ENCODE results near the gene CEP63. TPM values are rescaled to one million over a fixed set of nuclear protein-coding genes. Genes with fewer than 3 reads are reported as not detected.
"Not testable (repeated sequence)": the region's sequence is repeated elsewhere in the genome, so short reads cannot be mapped to it uniquely, and the experiment has no call there.

CEP63 gene
- total RNA-seq, 1 donor from 2014 or later = 24.8 TPM

GRCh38 chr3:134576831-134577230 is 91.0 kb downstream of the CEP63 start:
- no peak for DNase-seq (ENCODE audit: low spot score)
- TF ChIP-seq CTCF (IDR thresholded peaks at IDR 0.05) = no peak
- no peaks in the 10 kb centered on the region for H3K27me3 Mint-ChIP-seq (ENCODE audit: low read depth)
- H3K4me1 Mint-ChIP-seq (ENCODE audit: low read depth) = peaks cover 2% of the 10 kb centered on the region
- H3K4me3 Mint-ChIP-seq (ENCODE audit: unreplicated experiment) = no peak overlapping the region
- peaks cover 9% of the 10 kb centered on the region for H3K36me3 Mint-ChIP-seq (ENCODE audit: low read depth)
- peaks cover 19% of the 10 kb centered on the region for H3K9me3 Mint-ChIP-seq (ENCODE audit: low read depth)
- H3K27ac Mint-ChIP-seq (ENCODE audit: unreplicated experiment) = no peak overlapping the region

DNA sequence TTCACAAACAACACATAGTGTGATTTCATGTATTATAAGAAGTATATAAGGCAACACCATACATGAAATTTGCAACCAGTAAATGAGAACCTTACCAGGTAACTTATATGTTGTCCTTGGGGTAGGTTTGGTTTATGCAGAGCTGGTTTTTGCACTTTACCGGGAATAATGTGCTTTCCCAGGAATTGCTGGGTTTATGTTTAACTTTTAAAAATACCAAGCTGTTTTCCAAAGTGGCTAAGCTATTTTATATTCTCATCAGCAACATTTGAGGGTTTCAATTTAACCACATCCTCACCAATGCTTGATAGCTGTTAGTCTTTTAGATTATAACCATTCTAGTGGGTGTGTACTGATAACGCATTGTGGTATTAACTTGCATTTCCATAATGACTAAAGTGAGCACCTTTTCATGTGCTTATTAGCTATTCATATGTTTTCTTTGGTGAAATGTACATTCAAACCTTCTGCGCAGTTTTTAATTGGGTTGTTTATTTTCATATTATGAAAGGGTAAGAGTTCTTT is 93.3 kb downstream of the CEP63 start:
- Mint-ChIP-seq H3K4me3 (ENCODE audit: unreplicated experiment) (no peak overlapping the region), H3K9me3 (ENCODE audit: low read depth) (peaks cover 15% of the 10 kb centered on the region), H3K27me3 (ENCODE audit: low read depth) (peaks cover 3% of the 10 kb centered on the region), H3K4me1 (ENCODE audit: low read depth) (peaks cover 2% of the 10 kb centered on the region), H3K27ac (ENCODE audit: unreplicated experiment) (no peak overlapping the region), H3K36me3 (ENCODE audit: low read depth) (peaks cover 13% of the 10 kb centered on the region)
- DNase-seq (ENCODE audit: low spot score) = no peak
- no peak for TF ChIP-seq CTCF (IDR thresholded peaks at IDR 0.05)

DNA sequence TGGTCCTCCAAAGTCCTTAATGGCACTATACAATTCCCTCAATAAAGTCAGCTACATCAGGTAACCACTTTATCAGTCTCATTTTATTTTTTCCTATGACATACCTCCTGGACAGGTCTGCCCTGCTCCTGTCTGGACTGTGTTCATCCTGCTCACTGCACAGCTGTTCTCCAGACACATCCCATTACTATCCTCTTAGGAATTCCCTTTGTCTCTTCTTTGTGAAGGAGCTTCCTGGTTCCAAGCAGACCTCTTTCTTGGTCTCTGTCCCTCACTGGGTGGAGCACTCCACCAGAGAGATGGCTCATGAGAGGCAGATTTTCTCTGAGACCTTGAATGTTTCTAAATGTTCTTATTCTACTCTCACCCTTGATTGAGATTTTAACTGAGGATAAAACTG is 104.9 kb downstream of the CEP63 start:
- Mint-ChIP-seq H3K36me3 (ENCODE audit: low read depth) (peaks cover 2% of the 10 kb centered on the region), H3K27me3 (ENCODE audit: low read depth) (peaks cover 4% of the 10 kb centered on the region), H3K9me3 (ENCODE audit: low read depth) (no peaks in the 10 kb centered on the region), H3K27ac (ENCODE audit: unreplicated experiment) (no peak overlapping the region), H3K4me1 (ENCODE audit: low read depth) (no peaks in the 10 kb centered on the region), H3K4me3 (ENCODE audit: unreplicated experiment) (no peak overlapping the region)
- DNase-seq (ENCODE audit: low spot score) = no peak
- no peak for TF ChIP-seq CTCF (IDR thresholded peaks at IDR 0.05)

DNA sequence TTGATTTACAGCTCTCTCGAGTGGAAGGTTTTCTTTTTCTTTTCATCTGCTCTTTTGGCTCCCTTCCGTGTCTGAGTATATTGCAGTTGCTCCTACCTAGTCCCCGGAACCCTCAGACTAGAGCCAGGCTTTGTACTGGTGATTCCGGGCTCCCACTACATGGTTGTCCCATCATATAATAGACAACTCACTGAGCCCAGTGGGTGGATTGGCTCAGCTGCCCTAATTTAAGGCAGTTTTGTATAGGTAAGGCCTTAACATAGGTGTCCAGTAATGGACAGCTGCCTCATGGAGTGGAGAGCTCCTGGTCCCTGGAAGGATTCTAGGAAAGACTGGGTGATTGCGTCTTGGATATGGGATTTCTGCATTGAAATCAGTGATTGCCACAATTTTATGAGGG is 106.9 kb downstream of the CEP63 start:
- H3K27ac Mint-ChIP-seq (ENCODE audit: unreplicated experiment) = no peak overlapping the region
- no peak for TF ChIP-seq CTCF (IDR thresholded peaks at IDR 0.05)
- peaks cover 4% of the 10 kb centered on the region for H3K27me3 Mint-ChIP-seq (ENCODE audit: low read depth)

GRCh38 chr3:134594331-134594741 is 108.5 kb downstream of the CEP63 start:
- DNase-seq (ENCODE audit: low spot score) = no peak
- TF ChIP-seq CTCF (IDR thresholded peaks at IDR 0.05) = no peak
- no peak overlapping the region for H3K4me3 Mint-ChIP-seq (ENCODE audit: unreplicated experiment)
- no peaks in the 10 kb centered on the region for H3K4me1 Mint-ChIP-seq (ENCODE audit: low read depth)
- no peaks in the 10 kb centered on the region for H3K9me3 Mint-ChIP-seq (ENCODE audit: low read depth)
- H3K36me3 Mint-ChIP-seq (ENCODE audit: low read depth) = no peaks in the 10 kb centered on the region
- H3K27me3 Mint-ChIP-seq (ENCODE audit: low read depth) = peaks cover 4% of the 10 kb centered on the region
- H3K27ac Mint-ChIP-seq (ENCODE audit: unreplicated experiment) = no peak overlapping the region

More for the DNA sequence above, 106.9 kb downstream of the CEP63 start:
- Mint-ChIP-seq H3K9me3 (ENCODE audit: low read depth) (no peaks in the 10 kb centered on the region), H3K4me3 (ENCODE audit: unreplicated experiment) (no peak overlapping the region), H3K4me1 (ENCODE audit: low read depth) (no peaks in the 10 kb centered on the region), H3K36me3 (ENCODE audit: low read depth) (no peaks in the 10 kb centered on the region)
- no peak for DNase-seq (ENCODE audit: low spot score)

- not testable (repeated sequence) for H3K4me1 Mint-ChIP-seq (ENCODE audit: low read depth); H3K36me3 Mint-ChIP-seq (ENCODE audit: low read depth); H3K4me3 Mint-ChIP-seq (ENCODE audit: unreplicated experiment); DNase-seq (ENCODE audit: low spot score); H3K27me3 Mint-ChIP-seq (ENCODE audit: low read depth); H3K9me3 Mint-ChIP-seq (ENCODE audit: low read depth); H3K27ac Mint-ChIP-seq (ENCODE audit: unreplicated experiment)
Measured at GRCh38 chr3:134594986-134595385, 109.1 kb downstream of the CEP63 start.

All from chondrocyte (in vitro differentiated cells).